Cardiac muscle cell (in vitro differentiated cells and primary cell): ENCODE measurements around the gene ANGPTL7. TPM values are rescaled to one million over a fixed set of nuclear protein-coding genes. Genes with fewer than 3 reads are reported as not detected.
A peak's percentile ranks its signal among the peaks of the same experiment; 100 is the strongest.
"Not testable (repeated sequence)": the region's sequence is repeated elsewhere in the genome, so short reads cannot be mapped to it uniquely, and the experiment has no call there.

Experiments
- DNase-seq, 2 donors: peaks; one replicate each; pipeline versions ENCODE4 v3.0.0 to v3.0.0-alpha.2; 2010 to 2017; ENCODE audit warnings: low read depth in 1 of 2, low spot score in 1 of 2
- H3K27ac ChIP-seq: fragments of 200-600 bp; sonication (generic); 2 replicates; pipeline ENCODE4 v1.5.1; 2016
- H3K27me3 ChIP-seq: fragments of 200-600 bp; sonication (generic); 2 replicates; pipeline ENCODE4 v1.6.0; 2016; ENCODE audit warnings: control low read depth
- H3K36me3 ChIP-seq: fragments of 200-600 bp; sonication (generic); 2 replicates; pipeline ENCODE4 v1.5.1; 2016; ENCODE audit warnings: control low read depth
- H3K4me1 ChIP-seq: fragments of 200-600 bp; sonication (generic); 2 replicates; pipeline ENCODE4 v1.8.1; 2017; ENCODE audit warnings: low read depth, mild to moderate bottlenecking, mixed run types
- H3K4me3 ChIP-seq: fragments of 200-600 bp; sonication (generic); 2 replicates; pipeline ENCODE4 v1.5.1; 2016; ENCODE audit warnings: mild to moderate bottlenecking
- H3K9me3 ChIP-seq: fragments of 200-600 bp; sonication (generic); 2 replicates; pipeline ENCODE4 v1.5.1; 2017; ENCODE audit warnings: low read depth, mild to moderate bottlenecking, control low read depth
- polyA plus RNA-seq: library from polyadenylated mRNA; unstranded; fragments of >200 nt; fragmentation: Nextera tagmentation; extraction: Ambion mirVana; gene quantifications from 2 replicates; pipeline ENCODE4 v1.2.1, GENCODE V29; 2016
- total RNA-seq: library from RNA; depleted of rRNA; stranded (reverse); fragments of >200 nt; gene quantifications from 2 replicates; pipeline ENCODE4 v1.2.3, GENCODE V29; 2016
- TF ChIP-seq, protein P1 (sequence below): IDR thresholded peaks from 2 replicates; pipeline ENCODE4 v1.5.1; 2012; ENCODE audit warnings: low read depth, mild to moderate bottlenecking, low read length

Gene ANGPTL7
- total and polyA plus RNA-seq, 2 experiments from 2014 or later = not detected

DNA sequence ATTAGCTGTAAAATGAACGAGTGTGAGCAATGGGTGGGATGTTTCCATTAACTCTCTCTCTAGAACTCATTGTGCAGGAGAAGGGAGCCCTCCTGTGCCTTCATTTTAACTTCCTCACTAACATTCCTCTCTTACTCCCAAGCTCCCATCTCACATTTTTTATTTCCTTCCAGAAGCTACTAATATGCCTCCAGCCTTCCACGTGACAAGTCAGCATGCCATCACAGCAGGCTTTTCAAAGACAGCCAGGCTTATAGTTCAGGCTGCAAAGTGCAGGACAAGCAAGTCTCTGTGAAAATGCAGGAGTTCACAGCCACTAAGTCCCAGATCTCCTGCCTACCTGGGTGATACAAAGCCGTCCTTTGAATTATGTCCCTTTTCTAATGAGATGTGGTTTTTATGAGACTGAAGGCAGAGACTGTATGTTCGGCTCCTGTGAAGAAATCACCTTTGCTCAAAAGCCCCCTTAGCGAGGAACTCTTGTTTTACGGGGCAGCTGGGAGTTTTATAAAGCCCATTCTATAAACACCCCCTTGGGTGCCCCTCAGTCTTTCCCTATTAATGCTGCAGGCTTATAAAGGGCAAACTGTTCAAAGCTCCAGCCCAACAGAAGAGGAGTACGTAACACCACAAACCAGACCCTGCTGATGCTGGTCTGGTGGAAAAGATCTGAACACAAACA is 14.8 kb upstream of the ANGPTL7 start:
- H3K27ac ChIP-seq = no peak overlapping the region
- H3K4me1 ChIP-seq = peaks cover 44% of the 10 kb centered on the region
- H3K9me3 ChIP-seq = no peaks in the 10 kb centered on the region
- H3K36me3 ChIP-seq = no peaks in the 10 kb centered on the region
- H3K27me3 ChIP-seq = no peaks in the 10 kb centered on the region
- TF ChIP-seq, protein P1, sequence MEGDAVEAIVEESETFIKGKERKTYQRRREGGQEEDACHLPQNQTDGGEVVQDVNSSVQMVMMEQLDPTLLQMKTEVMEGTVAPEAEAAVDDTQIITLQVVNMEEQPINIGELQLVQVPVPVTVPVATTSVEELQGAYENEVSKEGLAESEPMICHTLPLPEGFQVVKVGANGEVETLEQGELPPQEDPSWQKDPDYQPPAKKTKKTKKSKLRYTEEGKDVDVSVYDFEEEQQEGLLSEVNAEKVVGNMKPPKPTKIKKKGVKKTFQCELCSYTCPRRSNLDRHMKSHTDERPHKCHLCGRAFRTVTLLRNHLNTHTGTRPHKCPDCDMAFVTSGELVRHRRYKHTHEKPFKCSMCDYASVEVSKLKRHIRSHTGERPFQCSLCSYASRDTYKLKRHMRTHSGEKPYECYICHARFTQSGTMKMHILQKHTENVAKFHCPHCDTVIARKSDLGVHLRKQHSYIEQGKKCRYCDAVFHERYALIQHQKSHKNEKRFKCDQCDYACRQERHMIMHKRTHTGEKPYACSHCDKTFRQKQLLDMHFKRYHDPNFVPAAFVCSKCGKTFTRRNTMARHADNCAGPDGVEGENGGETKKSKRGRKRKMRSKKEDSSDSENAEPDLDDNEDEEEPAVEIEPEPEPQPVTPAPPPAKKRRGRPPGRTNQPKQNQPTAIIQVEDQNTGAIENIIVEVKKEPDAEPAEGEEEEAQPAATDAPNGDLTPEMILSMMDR = no peak
- no peak for DNase-seq
- H3K4me3 ChIP-seq = no peak overlapping the region

DNA sequence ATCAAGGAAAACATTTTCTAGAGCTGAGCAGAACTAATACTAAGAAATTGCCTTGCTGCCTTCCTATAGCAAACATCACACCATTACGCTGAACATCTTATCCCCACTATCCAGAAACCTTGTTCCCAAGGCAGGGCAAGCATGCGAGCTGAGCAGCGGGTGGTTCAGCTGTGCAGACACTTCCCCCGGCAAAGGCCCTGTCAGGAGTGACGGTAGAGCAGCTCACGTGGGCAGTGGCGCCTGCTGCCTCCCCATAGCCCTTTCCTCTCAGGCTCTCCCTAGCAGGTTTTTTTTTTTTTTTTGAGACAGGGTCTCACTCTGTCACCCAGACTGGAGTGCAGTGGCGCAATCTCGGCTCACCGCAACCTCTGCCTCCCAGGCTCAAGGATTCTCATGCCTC is 13.7 kb upstream of the ANGPTL7 start:
- TF ChIP-seq, protein P1 = no peak
- peaks cover 55% of the 10 kb centered on the region for H3K4me1 ChIP-seq
- no peak overlapping the region for H3K4me3 ChIP-seq
- no peaks in the 10 kb centered on the region for H3K27me3 ChIP-seq
- no peaks in the 10 kb centered on the region for H3K36me3 ChIP-seq
- peak overlapping the region; percentile 64 for H3K27ac ChIP-seq
- no peak for DNase-seq
- no peaks in the 10 kb centered on the region for H3K9me3 ChIP-seq

DNA sequence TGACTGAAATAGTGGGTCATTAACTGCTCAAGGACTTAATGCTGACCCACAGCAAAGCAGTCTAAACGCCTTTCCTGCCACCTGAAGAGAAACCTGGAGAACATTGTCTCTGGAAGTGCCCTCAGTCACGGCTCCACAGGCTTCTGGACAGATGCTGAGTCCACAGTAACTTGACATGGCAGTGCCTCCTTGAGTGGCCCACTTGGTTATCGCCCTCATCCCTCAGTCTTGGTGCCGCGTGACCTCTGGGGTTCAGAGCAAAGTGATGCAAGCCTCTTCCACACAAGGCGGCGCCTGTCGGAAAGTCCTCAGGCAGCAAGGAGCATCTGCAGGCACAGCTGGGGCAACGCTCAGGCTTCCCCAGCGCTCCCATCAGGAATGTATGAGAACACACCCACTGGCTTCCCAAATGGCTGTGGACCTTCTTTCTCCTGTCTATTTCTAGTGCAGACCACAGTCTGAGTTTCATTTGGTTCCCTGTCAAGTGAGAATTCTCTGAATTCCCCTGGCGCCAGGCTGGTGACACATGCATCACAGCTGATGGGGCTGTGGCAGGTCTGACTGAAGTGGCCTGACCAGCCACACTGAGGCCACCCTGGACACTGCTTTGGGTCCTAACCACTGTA is 13.0 kb upstream of the ANGPTL7 start:
- Histone ChIP-seq H3K4me1 (peaks cover 55% of the 10 kb centered on the region), H3K9me3 (no peaks in the 10 kb centered on the region), H3K27me3 (no peaks in the 10 kb centered on the region), H3K4me3 (no peak overlapping the region), H3K36me3 (no peaks in the 10 kb centered on the region), H3K27ac (peak overlapping the region; percentile 64)
- TF ChIP-seq, protein P1 = no peak
- DNase-seq = peak in 1 of 2 donors; percentile 65

GRCh38 chr1:11178021-11179015 is 10.8 kb upstream of the ANGPTL7 start:
- Histone ChIP-seq H3K4me3 (no peak overlapping the region), H3K27ac (peak overlapping the region; percentile 64), H3K9me3 (no peaks in the 10 kb centered on the region), H3K36me3 (no peaks in the 10 kb centered on the region), H3K27me3 (no peaks in the 10 kb centered on the region), H3K4me1 (peaks cover 55% of the 10 kb centered on the region)
- peak in 1 of 2 donors; percentile 73 for DNase-seq
- TF ChIP-seq, protein P1 = no peak

GRCh38 chr1:11179125-11179524 is 10.0 kb upstream of the ANGPTL7 start:
- TF ChIP-seq, protein P1 = no peak
- Histone ChIP-seq H3K36me3 (no peaks in the 10 kb centered on the region), H3K4me3 (no peak overlapping the region), H3K9me3 (no peaks in the 10 kb centered on the region), H3K27me3 (no peaks in the 10 kb centered on the region), H3K4me1 (peaks cover 55% of the 10 kb centered on the region), H3K27ac (no peak overlapping the region)
- no peak for DNase-seq

- Histone ChIP-seq H3K4me1 (peaks cover 55% of the 10 kb centered on the region), H3K27ac (peak overlapping the region; percentile 36)
- not testable (repeated sequence) for H3K36me3 ChIP-seq, H3K4me3 ChIP-seq, H3K9me3 ChIP-seq, H3K27me3 ChIP-seq
- peak in 1 of 2 donors; percentile 68 for DNase-seq
Measured at GRCh38 chr1:11179749-11180148, 9.4 kb upstream of the ANGPTL7 start.
